GM04503 (cell line): Measurements from ENCODE around the gene RHOJ.

ENCODE experiments used
- DNase-seq: peaks from one replicate; pipeline ENCODE4 v3.0.0-alpha.2; 2012; ENCODE audit warnings: low read depth

Gene RHOJ

DNA sequence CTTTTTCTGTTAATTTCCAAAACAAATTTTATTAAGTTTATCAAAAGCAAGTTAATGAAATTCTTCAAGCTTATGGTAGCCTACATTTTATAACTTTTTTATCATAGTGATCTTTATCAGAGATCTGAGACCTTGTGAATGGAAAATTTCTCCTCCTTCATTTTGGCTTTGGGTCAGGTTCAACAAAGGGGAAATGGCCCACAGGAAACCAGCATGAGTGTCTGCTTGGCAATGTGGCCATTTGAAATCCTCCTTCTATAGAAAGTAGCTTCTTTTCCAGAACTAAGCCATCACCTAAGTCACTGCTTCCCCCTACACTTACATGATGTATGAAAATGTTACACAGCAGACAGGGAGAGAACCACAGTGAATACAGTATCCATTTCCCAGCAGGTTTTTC, 1.6 kb downstream of the RHOJ start:
- DNase-seq, result no peak

DNA sequence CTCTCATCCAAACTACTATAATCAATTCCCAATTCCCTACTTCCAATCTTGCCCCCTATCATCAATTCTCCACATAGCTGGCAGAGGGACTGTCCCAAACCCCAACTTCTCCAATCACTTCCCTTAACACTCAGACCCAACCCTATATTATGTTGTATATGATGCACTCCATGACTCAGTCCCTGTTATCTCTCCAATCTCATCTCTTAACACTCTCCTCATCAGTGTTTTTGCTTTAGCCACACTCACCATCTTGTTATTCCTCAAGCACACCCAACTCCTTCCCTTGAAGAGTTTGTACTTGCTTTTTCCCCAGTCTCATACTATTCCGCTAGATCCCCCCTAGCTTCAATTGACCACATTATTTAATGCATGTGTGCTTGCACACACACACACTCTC, 4.9 kb downstream of the RHOJ start:
- no peak for DNase-seq

DNA sequence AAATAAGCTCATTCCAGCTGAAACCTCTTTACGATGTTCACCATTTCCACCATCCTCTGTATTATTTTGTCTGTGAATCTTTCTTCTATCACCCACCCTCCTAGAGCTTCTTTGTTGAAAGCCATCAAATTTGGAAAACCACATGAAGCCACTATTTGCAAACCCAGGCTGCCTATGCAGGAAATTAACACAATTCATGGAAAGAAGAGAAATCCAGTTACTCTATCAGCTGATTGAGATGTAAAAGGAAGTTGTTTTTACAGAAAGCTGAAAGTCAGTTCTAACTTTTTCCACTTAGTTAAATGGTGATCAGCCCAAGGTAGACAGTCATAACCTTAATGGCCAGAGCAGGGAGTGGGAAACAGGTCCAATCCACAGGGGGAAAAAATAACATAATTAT, 6.6 kb downstream of the RHOJ start:
- DNase-seq, result no peak

DNA sequence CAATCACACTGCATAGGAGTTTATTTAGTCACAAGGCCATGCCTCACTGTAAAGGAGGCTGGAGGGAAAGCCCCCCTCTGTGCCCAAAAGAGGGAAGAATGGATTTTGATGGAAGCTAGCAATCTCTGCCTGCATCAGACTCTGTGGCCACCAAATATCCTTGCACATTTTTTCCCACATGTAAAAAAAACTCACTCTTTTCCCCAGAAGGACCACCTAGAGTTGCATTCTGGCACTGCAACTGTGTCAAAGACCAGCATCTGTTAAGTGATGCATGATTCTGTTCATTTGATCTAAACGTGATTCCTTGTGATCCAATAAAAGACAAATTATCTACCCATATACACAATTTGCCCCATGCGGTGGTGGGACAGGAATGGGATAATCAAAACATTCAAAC, 8.0 kb downstream of the RHOJ start:
- no peak for DNase-seq

DNA sequence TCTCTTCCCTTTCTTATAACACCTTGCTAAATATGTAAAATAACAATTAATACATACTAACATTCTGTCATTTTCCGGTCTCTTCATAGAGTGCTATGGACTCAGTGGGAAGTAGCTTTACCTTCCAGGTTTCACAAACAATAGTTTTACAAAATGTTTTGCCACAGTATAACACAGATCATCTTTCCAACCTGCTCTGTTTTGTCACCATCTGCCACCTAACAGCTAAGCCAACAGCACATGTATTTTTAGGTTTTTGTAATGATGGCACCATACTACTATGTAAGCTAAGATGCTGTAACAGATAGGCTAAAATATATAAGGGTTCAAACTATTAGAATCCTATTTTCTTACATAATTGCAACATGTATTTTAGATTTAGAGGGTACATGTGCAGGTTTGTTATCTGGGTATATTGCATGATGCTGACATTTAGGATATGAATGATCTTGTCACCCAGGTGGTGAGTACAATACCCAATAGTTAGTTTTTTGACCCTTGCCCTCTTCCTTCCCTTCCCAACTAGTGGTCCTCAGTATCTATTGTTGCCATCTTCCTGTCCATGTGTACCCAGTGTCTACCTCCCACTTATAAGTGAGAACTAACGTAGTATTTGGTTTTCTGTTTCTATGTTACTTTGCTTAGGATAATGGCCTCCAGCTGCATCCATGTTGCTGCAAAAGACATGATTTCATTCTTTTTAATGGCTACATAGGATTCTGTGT, 8.7 kb downstream of the RHOJ start:
- no peak for DNase-seq

DNA sequence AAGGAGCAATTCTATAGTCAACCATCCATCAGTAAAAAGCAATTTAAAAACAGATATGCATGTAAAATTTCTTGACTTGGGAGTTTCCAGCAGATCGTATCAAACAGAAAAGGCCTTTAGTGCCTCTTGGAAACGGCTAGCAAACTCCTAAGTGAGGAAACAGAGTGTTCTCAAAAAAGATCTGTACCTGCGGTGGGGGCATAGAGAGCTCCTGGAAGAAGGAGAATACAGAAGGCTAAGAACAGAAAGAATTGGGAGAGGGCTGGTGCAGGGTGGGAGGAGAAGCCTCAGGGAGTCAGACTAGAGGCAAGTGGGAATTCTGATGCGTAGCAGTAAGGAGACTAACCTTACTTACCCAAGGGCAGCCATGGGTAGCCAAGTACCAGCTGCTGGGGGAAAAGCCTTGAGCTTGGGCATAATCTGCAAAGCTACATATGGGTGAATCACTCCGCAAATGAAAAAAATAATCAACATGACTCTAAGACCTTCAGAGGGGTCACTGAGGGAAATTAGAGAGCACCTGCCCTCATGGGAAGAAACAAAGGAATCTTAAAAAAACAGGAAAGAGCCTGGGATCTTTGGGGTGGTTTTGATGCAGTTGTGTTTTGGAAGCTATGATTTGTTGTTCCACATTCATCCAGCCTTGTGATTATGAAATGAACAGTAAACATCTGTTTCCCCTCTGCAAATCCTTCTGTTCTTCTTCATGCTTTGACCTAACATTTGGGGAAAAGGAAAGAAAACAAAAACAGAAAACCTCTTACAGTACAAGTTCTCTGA, 10.4 kb downstream of the RHOJ start:
- DNase-seq, result no peak

DNA sequence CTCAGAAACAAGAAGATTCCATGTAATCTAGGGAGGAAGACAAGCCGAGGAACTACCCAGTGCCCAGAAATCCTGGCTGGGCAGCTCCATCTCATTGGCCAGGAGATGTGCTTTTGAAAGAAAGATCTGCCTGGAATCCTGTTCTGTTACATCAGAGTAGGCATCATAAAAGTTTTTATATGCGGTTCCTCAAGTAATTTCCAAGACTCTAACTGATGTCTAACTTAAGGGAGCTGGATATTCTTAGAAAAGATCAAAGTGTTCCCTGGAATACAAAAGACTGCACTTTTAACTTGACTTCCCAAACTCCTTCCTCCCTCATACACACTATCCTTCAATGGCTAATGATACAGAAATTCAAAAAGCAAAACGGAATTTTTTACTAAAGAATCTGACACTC, 16.3 kb downstream of the RHOJ start:
- no peak for DNase-seq

DNA sequence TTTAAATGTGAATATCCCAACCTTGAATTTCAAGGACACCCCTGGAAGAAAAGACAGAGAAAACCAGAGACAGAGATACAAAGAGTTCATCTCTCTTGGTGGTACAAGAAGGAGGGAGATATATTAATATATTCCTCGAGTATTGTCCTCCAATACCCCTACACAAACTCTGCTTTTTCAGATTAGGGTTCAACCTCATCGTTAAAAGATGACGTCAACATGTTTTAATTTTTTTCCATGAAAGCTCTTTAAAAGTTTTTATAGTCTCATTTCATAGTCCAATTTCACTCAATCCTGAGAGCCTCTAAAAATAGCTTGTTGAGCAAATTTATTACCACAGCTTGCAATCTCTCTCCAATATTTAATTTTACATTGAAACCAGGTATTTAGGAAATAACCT, 19.4 kb downstream of the RHOJ start:
- no peak for DNase-seq

DNA sequence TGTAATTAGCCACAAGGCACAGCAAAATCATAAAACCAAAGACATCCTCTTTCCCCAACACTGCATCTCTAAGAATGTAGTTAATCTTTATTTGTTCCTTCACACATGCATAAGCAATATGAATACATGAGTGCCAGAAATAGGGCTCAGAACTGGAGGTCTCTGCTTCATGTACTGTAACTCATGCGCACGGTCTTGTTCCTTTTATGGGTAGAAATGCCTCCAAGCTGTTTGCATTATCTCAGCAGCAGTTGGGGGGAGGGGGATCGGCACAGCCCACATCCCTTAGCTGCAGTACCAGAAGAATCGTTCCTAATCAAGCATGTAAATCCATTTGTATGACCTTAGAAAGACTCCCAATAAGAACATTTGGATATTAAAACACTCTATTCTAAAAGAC, 20.0 kb downstream of the RHOJ start:
- no peak for DNase-seq

DNA sequence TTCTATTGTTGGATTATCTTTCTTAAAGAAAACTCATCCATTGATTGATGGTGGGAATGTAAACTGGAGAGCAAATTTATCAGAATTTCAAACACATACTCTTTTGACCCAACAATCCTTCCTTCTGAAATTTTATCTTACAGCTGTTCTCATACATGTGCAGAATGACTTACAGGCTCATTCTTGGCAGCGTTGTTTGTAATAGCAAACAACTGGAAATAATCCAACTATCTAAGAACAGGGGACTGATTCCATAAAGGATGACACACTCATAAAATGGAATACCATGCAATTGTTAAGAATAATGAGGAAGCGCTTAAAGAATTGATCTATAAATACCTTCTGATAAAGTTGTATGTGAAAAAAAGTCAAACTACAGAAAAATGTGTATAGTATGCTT, 24.0 kb downstream of the RHOJ start:
- DNase-seq, result no peak

DNA sequence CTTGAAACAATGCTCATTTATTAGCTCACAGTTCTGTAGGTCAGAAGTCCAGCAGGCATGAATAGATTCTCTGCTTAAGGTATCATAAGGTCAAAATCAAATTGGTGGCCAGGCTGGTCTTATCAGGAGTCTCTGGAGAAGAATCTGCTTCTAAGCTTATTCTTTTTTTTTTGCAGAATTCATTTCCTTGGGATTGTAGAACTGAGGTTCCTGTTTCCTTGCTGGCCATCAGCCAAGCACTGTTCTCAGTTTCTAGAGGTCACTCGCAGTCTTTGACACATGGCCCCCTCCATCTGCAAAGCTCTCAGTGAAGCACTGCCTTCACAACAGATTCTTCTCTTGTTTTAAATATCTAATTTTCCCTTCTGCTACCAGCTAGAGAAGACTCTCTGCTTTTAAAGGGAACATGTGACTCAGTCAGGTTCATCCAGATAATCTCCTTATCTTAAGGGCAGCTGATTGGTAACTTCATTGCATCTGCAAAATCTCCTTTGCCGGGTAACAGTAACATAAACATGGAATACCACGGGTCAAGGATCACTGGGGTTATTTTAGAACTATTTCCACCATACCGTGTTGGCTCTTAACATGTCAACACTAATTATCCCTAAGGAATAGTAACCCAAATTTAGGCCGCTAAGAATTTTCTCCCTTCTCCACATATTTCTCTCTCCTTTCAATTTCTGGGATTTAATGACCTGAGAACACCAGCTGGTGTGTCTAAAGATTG, 25.3 kb downstream of the RHOJ start:
- DNase-seq, result no peak

DNA sequence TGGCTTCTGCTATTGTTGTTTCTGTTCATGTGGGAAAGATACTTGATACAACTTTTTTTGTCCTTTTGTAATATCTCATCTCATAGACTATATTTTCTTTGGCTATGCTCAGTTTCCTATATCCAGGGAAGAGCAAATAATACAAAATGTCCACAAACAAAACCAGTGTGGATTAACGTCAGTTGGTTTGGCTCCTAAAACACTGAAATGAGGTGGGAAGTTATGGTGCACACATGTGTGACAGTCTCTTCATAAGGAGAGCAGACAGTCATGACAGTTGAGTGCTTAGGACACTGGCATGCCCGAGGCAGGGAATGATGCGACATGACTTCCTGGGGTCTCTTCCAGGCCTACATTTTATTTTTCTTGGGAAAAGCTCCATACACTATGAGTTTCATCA, 27.5 kb downstream of the RHOJ start:
- DNase-seq, result no peak

DNA sequence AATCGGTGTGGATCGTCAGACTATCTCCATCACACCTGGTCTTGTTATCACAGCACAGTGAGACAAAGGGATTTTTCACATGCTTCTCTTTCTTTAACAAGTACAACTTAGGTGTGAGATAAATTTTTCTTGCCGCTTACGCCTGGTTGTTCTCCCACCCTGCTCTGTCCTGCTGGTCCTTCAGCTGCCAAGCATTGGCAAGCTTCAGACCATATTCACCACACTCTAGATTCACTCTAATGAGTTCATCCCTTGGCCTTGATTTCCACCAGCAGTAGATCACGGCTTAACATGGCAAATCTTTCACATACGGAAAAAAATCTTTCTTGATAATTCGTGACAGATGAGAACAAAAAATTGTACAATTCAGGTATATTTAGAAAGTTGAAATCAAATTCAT, 33.5 kb downstream of the RHOJ start:
- no peak for DNase-seq

DNA sequence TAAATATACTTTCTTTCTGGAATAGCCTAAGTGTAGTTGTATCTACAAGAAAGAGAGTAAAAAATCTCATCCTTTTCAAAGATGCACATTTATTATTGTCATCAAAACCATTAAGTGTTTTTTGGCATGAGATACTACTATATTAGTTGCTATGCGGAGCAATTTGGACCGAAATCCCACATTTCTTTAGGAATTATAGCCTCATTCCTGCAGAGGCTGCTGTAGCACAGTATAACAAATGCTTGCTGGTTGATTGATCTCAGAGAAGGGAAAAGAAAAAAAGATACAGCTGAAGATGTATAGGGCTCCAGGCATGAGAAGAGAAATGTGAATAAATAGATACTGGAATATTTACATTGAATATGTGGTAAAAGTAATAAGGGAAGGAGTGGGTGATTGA, 36.0 kb downstream of the RHOJ start:
- no peak for DNase-seq

DNA sequence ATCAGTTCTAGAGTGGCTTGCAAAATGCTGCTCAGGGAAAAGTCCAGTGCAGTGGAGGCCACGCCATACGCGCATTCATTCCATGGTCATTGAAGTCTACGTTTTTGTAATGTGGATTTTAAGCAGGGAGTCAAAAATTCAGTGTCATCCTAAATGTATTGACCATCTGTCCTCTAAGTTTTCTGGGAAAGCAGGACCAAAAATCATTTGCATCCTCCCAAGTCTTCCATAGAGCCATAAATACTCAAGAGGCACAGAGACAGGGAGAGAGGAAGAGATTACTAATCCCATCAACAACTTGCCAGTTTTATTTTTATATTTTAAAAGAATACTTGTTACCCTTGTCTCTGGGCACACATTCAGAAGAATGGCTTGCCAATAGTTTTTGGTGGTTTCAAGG, 36.9 kb downstream of the RHOJ start:
- no peak for DNase-seq

DNA sequence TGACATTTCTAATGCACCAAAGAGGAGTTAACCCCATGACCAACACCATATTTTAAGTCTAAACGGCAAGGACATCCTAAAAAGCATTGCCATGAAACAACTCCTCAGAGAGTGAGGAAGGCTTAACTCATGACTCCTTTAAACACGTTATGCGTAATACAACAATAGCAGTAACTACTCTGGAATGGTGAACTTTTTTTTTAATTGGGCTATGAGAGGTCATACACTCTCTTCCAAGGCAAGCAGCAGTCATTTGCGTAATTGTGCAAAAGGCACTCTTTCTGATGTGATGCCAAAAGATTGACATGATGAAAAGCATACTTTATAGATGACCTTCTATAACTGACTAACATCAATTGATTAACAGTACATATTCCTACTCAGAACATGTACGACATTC, 39.4 kb downstream of the RHOJ start:
- DNase-seq, result no peak

DNA sequence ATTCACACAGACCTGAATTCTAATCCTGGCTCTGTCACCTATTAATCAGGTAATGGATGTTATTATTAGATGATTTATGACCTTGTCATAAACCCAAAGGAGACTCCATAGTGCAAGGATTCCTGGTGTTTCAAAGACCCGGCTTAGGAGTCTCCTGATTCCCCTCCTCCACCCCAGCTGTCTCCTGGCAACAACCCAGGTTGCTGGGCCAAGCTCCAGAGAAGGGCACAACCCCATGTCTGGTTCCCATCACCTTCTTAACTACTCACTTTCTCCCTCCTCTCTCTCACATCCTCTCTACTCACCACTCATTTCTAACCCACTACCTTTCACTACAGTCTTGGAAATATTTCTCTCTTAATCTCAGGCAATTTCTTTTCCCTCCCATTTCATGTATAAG, 41.6 kb downstream of the RHOJ start:
- DNase-seq, result no peak

DNA sequence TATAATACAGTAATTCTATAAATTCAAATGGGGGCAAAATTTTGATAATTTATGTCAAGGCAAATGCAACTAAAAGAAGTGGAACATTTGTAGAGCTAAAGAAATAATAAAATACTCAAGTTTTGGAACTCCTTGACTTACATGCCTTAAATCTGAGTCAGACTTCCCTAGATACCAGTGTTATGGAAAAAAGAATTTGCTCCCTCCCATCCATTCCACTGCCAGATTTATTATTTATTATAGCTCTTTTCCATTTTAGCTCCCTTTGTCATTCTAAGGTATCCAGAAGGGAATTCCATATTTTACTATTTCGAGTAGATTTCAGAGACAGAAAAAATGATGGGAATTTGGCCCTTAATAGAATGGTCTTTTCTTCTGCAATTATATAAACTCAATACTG, 44.0 kb downstream of the RHOJ start:
- peak; percentile 2 for DNase-seq

DNA sequence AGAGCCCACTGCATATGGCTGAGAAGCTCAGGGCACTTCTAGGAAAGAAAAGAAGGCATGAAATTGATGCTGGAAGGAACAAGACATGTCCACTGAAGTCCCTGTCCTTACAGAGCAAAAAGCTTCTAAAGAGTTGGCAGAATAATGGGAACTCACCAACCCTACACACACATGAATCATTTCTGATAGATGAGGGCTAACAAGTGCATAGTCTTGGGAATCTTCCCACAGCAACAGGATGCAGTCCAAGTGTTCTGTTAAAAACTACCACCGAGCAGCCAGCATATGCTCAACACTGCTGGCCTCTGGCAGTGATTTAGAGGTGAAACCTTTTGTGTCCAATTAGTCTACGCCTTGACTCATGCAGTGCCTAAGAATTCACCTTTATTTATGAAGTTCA, 44.8 kb downstream of the RHOJ start:
- no peak for DNase-seq

DNA sequence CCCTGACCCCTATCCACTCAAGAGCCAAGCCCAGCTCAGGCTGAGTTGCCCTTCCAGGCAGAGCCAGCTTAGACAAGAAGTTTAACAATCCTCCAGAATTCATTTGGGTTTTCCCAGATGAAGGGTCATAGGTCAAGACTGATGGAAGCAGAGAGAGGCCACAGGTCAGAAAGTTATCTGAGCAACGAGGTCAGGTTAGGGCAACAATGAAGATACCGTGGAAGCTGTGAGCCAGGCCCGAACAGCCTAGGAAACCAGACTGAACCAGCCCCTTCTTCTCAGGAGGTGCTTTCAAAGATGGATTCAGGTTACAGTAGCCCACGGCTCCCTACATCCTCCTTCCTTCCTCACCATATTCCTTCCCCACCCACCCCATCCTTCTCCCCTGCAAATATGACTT, 53.1 kb downstream of the RHOJ start:
- DNase-seq, result no peak

DNA sequence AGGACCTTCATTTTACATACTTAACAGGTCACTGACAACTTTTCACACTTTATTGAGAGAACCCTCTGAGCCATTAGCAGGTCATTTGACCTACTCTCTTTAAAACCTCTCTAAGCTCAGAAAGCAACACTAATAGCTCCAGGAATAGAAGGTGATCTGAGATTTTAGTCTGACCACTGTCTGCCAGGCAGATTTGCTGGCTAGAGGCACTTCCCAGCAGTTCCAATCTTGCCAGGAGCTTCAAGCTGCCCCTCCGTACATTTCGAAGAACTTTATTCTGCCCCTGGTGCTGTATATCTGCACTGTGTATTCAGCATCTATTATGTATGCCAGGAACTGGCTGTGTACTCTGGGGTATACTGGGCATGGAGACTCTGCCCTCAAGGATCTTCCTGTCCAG, 58.2 kb downstream of the RHOJ start:
- no peak for DNase-seq

DNA sequence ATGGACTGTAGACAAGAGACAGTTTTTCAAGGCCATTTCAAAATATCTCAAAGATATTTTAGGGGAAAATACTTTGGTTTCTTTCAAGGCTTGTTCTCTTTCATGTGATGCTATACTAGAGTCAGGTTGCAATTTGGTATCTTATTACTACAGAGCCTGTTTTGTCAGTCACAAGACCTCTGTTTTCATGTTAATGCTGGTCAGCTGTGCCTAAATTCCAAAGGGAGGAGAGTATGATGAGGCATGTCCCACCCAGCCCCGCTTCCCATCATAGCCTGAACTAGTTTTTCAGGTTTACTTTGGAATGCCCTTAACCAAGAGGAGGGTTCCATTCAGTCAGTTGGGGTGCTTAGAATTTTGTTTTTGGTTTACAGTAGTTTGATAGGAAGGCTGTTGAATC, 61.9 kb downstream of the RHOJ start:
- DNase-seq, result no peak

DNA sequence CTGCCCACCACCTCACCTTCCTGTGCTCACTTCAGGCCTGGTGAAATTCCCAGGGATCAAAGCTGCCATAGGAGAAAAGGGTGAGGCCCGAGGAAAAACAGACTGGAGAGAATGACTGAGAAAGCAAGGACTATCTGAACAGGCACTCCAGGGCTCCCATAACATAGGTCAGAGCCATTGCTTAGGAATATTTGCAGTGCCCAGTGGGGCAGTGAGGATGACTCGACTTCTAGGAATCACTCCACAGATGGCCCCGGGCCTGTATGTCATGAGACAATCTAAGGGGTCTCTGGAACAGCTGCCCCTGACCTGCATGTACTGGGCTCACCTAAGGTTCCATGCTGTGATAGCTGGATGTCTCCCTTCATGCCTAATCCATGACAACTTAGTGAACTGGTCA, 62.9 kb downstream of the RHOJ start:
- DNase-seq, result no peak
